Activated CD4-positive, alpha-beta T cell treated with anti-CD3 and anti-CD28 coated beads, Interleukin-2, amount 10 ng/mL, durations not matched to agents 7 days and 5 days (primary cell): ENCODE data around the gene OAS3. TPM values are rescaled to one million over a fixed set of nuclear protein-coding genes. Genes with fewer than 3 reads are reported as not detected.
"Not testable (repeated sequence)": the region's sequence is repeated elsewhere in the genome, so short reads cannot be mapped to it uniquely, and the experiment has no call there.

Source experiments
- CTCF ChIA-PET: fragments of 350-600 bp; sonication (Branson Sonifier 250); formaldehyde crosslinking; loops from one replicate; lab custom pipeline; 2021; ENCODE audit warnings: antibody characterized with exemption; lab: Charles Lee
- POLR2A ChIA-PET: fragments of 350-600 bp; sonication (Branson Sonifier 250); formaldehyde crosslinking; loops from one replicate; lab custom pipeline; 2021; ENCODE audit warnings: antibody characterized with exemption; lab: Charles Lee
- DNase-seq: peaks from one replicate; pipeline ENCODE4 v3.0.0-alpha.2; 2020
- H3K27ac Mint-ChIP-seq: one replicate; pipeline ENCODE4 v1.8.0; 2021; ENCODE audit warnings: mild to moderate bottlenecking, moderate library complexity, mixed read lengths
- H3K27me3 Mint-ChIP-seq: one replicate; pipeline ENCODE4 v1.8.0; 2021; ENCODE audit warnings: mixed read lengths
- H3K36me3 Mint-ChIP-seq: one replicate; pipeline ENCODE4 v1.8.0; 2021; ENCODE audit warnings: low read depth, mixed read lengths
- H3K4me1 Mint-ChIP-seq: one replicate; pipeline ENCODE4 v1.8.0; 2021; ENCODE audit warnings: mixed read lengths
- H3K4me3 Mint-ChIP-seq: one replicate; pipeline ENCODE4 v1.8.0; 2021; ENCODE audit warnings: mild to moderate bottlenecking, moderate library complexity, mixed read lengths
- H3K9me3 Mint-ChIP-seq: one replicate; pipeline ENCODE4 v1.8.0; 2021; ENCODE audit warnings: mixed read lengths
- total RNA-seq, 2 experiments: library from RNA; stranded (reverse); gene quantifications; one replicate each; pipeline ENCODE4 v1.2.3, GENCODE V29; 2021

OAS3 gene
- total RNA-seq, 2 experiments from 2014 or later: 202 to 204 TPM

DNA sequence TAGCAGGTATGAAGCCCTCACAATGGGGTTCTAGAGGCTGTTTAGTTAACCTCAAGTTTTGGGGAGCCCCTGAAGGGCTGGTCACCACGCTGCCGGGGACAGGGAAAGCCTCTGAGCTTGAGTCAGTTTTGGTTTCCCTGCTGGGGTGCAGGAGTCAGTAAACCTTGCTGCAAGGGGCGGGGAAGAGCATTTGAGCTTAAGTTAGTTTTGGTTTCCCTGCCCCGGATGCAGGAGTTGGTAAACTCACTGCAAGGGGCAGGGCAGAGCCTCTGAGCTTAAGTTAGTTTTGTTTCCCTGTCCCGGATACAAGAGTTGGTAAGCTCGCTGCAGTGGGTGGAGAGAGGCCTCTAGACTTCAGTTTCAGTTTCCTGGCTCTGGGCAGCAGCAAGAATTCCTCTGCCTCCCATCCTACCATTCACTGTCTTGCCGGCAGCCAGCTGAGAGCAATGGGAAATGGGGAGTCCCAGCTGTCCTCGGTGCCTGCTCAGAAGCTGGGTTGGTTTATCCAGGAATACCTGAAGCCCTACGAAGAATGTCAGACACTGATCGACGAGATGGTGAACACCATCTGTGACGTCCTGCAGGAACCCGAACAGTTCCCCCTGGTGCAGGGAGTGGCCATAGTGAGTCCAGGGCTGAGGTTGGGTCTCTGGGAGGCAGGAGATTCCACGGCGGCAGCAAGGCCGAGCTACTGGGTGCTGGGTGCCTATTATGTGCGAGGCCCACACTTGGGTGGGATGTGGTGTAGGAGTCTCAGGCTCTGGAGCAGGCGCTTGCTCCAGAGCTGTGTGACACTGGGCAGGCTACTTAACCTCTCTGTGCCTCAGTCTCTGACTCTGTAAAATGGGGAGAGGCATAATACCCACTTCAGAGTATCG is 40.1 kb downstream of the OAS3 start, which contains the start of gene OAS2:
OAS2 (plus strand) TSS at position 357 of the 878 bp plus-strand sequence; CDS start at position 447, 90 bp downstream.
- POLR2A ChIA-PET: interaction anchor here (0.9 to 2.7 kb wide), 9 partner anchors 9 to 853 kb away, joined by 3 to 39 read pairs (median 3); partner anchors contain the start of genes OAS1, OAS3 and TRAFD1
- Mint-ChIP-seq H3K27me3 (no peaks in the 10 kb centered on the region), H3K4me1 (peaks cover 52% of the 10 kb centered on the region), H3K4me3 (peak within 1 kb of the TSS; percentile 84), H3K36me3 (peaks cover 59% of the 10 kb centered on the region), H3K9me3 (peaks cover 17% of the 10 kb centered on the region), H3K27ac (peak within 1 kb of the TSS; percentile 99)
- peak; percentile 94 for DNase-seq
- CTCF ChIA-PET: interaction anchor here (0.7 to 3.2 kb wide), 12 partner anchors 9 to 78 kb away, joined by 3 to 45 read pairs (median 6); partner anchors contain the start of gene OAS1

DNA sequence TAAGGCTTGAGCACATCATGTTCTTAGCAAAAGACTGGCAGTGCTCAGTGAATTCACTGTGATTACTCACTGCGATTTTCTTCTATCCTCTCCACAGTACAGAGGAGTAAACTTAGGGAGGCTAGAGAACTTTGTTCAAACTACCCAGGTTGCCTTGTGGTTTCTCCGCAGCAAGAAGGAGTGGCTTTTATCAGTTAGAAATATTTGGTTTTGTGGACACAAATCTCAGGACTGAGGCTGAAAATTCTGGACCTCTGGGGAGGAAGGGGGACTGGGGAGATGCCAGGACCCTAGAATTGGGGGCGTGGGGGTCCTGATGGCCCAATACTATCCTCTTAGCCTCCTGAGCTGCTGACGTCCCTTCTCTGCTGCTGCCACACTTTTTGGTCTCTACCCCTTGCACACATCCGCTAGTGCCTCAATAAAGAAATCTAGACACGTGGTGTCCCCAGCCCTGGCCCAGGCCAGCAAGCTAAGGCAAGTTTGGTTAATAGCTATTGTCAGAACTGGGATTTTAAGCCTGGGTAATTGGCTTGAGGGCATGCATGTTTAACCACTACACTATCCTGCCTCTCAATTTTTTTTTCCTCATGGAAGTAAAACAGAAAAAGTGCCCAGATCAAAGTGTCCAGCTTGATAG is 40.9 kb downstream of the OAS3 start:
- no peaks in the 10 kb centered on the region for H3K27me3 Mint-ChIP-seq
- peak; percentile 68 for DNase-seq
- H3K36me3 Mint-ChIP-seq: peaks cover 61% of the 10 kb centered on the region
- ChIA-PET CTCF (interaction anchor here (0.6 to 3.2 kb wide), 7 partner anchors 9 to 779 kb away, joined by 3 to 45 read pairs (median 12); partner anchors contain the start of gene OAS1), POLR2A (interaction anchor here (0.7 to 2.7 kb wide), 5 partner anchors 9 to 340 kb away, joined by 4 to 39 read pairs (median 14); partner anchors contain the start of genes OAS1 and OAS3)
- H3K9me3 Mint-ChIP-seq: peaks cover 23% of the 10 kb centered on the region
- peak overlapping the region; percentile 84 for H3K4me3 Mint-ChIP-seq
- peak overlapping the region; percentile 99 for H3K27ac Mint-ChIP-seq
- H3K4me1 Mint-ChIP-seq: peaks cover 55% of the 10 kb centered on the region

DNA sequence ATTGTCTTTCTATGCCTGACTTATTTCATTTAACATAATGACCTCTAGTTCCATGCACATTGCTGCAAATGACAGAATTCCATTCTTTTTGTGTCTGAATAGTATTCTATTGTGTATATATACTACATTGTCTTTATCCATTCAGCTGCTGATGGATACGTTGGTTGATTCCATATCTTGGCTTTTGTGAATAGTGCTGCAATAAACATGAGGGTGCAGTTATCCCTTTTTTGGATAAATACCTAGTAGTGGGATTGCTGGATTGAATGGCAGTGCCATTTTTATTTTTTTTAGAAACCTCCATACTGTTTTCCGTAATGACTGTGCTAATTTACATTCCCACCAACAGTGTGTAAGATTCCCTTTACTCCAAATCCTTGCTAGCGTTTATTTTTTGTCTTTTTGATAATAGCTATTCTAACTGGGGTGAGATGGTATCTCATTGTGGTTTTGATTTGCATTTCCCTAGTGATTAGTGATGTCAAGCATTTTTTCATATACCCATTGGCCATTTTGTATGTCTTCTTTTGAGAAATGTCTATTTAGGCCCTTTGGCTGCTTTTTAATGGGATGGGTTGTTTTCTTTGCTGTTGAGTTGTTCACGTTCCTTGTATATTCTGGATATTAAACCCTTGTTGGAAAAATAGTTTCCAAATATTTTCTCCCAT is 42.4 kb downstream of the OAS3 start:
- Mint-ChIP-seq H3K4me3 (peak overlapping the region; percentile 84), H3K36me3 (peaks cover 73% of the 10 kb centered on the region), H3K27me3 (no peaks in the 10 kb centered on the region), H3K4me1 (peaks cover 65% of the 10 kb centered on the region), H3K9me3 (peaks cover 38% of the 10 kb centered on the region), H3K27ac (peak overlapping the region; percentile 99)
- CTCF ChIA-PET: interaction anchor here (1.3 kb wide), 1 partner anchor 12 kb away, joined by 8 read pairs; no protein-coding TSS in a partner anchor
- POLR2A ChIA-PET: no interaction called here
- DNase-seq: no peak

DNA sequence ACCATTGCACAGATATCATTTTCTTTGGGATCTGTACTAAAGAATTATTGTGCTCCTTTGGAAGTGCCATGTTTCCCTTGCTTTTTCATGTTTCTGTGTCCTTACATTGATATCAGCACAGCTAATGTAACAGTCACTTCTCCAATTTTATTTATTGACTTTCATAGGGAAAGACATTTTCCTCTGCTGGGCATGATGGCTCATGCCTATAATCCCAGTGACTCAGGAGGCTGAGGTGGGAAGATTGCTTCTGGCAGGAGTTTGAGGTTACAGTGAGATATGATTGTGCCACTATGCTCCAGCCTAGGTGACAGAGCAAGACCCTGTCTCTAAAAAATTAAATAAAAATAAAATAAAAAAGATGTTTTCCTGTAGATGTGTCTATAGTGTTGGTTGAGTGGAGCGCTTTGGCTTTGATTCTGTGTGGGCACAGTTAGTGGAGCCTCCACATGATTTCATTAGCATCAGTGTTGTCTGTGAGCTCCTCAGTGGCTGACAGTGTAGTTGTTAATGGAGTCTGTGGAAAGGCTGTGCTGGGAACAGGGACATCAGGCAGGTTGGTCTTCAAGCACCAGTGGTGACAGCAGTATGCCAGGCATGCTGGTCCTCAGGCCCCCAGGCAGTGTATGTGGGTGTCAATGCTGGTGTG is 47.5 kb downstream of the OAS3 start:
- CTCF ChIA-PET: interaction anchor here (2.9 kb wide), 1 partner anchor 7 kb away, joined by 13 read pairs; no protein-coding TSS in a partner anchor
- Mint-ChIP-seq H3K36me3 (peaks cover 98% of the 10 kb centered on the region), H3K27me3 (no peaks in the 10 kb centered on the region), H3K27ac (no peak overlapping the region), H3K4me1 (peaks cover 86% of the 10 kb centered on the region), H3K4me3 (no peak overlapping the region), H3K9me3 (peaks cover 42% of the 10 kb centered on the region)
- no peak for DNase-seq
- POLR2A ChIA-PET: no interaction called here

DNA sequence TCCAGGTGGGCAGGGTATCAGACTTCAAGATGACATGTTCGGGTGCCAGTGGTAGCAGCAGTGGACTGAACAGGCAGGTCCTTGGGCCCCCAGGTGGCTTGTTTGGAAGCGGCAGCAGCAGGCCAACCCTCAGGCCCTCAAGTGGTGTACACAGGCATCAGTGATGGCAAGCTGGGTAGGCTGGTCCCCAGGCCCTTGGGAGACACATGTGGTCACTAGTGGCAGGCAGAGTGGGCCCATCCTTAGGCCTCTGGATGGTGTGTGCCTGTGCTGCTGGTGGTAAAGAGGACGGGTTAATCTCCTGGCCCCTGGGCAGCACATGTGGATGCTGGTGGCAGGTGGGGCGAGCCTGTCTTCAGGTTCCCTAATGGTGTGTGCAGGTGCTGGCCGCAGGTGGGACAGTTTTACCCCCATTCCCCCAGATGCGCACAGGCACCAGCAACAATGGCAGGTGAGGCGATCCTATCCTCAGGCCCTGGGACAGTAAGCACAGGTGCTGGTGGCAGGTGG is 48.1 kb downstream of the OAS3 start:
- DNase-seq: no peak
- POLR2A ChIA-PET: no interaction called here
- Mint-ChIP-seq H3K27me3 (no peaks in the 10 kb centered on the region), H3K27ac (no peak overlapping the region), H3K9me3 (peaks cover 41% of the 10 kb centered on the region), H3K4me3 (no peak overlapping the region), H3K36me3 (peaks cover 98% of the 10 kb centered on the region), H3K4me1 (peaks cover 81% of the 10 kb centered on the region)
- CTCF ChIA-PET: interaction anchor here (2.7 kb wide), 1 partner anchor 8 kb away, joined by 12 read pairs; the partner anchor contains the start of gene OAS2

DNA sequence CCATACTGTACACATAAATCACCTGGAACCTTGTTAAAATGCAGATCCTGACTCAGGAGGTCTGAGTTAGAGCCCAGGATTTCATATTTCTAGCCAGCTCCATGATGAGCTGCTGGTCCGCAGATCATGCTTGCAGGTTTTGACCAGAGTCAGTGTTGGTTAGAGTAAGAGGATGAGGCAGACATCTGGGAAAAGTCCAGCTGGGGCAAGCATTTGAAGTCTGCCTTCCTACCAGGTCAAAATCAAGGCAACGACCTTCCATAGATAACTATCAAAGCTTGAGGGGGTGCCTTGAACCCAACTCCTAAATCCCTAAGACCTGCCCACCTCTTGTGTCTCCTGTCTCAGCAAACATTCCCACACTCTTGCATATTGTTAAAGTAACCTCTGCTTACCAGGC is 49.3 kb downstream of the OAS3 start:
- no peaks in the 10 kb centered on the region for H3K27me3 Mint-ChIP-seq
- peaks cover 98% of the 10 kb centered on the region for H3K36me3 Mint-ChIP-seq
- H3K4me1 Mint-ChIP-seq: peaks cover 74% of the 10 kb centered on the region
- peak overlapping the region; percentile 59 for H3K27ac Mint-ChIP-seq
- ChIA-PET CTCF (interaction anchor here (2.7 kb wide), 1 partner anchor 9 kb away, joined by 12 read pairs; the partner anchor contains the start of gene OAS2), POLR2A (interaction anchor here (2.2 kb wide), 1 partner anchor 9 kb away, joined by 13 read pairs; the partner anchor contains the start of gene OAS2)
- H3K4me3 Mint-ChIP-seq: no peak overlapping the region
- DNase-seq: no peak
- peaks cover 29% of the 10 kb centered on the region for H3K9me3 Mint-ChIP-seq

DNA sequence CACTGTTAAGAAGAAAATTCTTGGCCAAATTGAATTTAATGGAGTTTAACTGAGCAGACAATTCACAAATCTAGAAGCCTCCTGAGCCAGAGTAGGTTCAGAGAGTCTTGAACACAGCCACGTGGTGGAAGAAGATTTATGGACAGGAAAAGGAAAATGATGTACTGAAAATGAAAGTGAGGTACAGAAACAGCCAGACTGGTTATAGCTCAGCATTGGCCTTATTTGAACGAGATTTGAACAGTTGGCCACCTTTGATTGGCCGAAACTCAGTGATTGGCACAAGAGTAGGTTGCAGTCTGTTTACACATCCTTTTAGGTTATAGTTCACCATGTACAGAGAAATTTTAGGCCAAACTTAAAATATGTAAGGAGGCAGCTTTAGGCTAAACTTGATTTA is 50.0 kb downstream of the OAS3 start:
- Mint-ChIP-seq H3K9me3 (peaks cover 26% of the 10 kb centered on the region), H3K4me1 (peaks cover 75% of the 10 kb centered on the region), H3K4me3 (no peak overlapping the region)

DNA sequence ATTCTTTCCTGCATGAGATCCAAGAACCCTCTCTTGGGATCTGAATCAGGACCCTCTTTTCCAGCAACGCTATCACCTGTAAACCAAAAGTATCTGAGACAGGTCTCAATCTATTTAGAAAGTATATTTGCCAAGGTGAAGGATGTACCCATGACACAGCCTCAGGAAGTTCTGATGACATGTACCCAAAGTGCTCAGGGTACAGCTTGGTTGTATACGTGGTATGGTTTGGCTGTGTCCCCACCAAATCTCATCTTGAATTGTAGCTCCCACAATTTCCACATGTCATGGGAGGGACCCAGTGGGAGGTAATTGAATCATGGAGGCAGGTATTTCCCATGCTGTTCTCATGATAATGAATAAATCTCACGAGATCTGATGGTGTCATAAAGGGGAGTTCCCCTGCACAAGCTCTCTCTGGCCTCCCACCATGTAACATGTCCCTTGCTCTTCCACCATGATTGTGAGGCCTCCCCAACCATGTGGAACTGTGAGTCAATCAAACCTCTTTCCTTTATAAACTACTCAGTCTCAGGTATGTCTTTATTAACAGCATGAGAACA is 50.6 kb downstream of the OAS3 start:
- Mint-ChIP-seq H3K4me1 (peaks cover 73% of the 10 kb centered on the region), H3K27ac (peak overlapping the region; percentile 59), H3K36me3 (peaks cover 98% of the 10 kb centered on the region), H3K9me3 (peaks cover 20% of the 10 kb centered on the region)
- not testable (repeated sequence) for DNase-seq, H3K27me3 Mint-ChIP-seq, H3K4me3 Mint-ChIP-seq
- CTCF ChIA-PET: interaction anchor here (0.7 to 2.7 kb wide), 3 partner anchors 10 to 21 kb away, joined by 3 to 12 read pairs (median 3); partner anchors contain the start of gene OAS2
- POLR2A ChIA-PET: interaction anchor here (2.2 kb wide), 1 partner anchor 10 kb away, joined by 13 read pairs; the partner anchor contains the start of gene OAS2

More for the DNA sequence above, 50.0 kb downstream of the OAS3 start:
- Mint-ChIP-seq H3K27me3 (no peaks in the 10 kb centered on the region), H3K36me3 (peaks cover 98% of the 10 kb centered on the region), H3K27ac (peak overlapping the region; percentile 59)
- peak; percentile 44 for DNase-seq
- ChIA-PET POLR2A (interaction anchor here (2.2 kb wide), 1 partner anchor 10 kb away, joined by 13 read pairs; the partner anchor contains the start of gene OAS2), CTCF (interaction anchor here (0.8 to 2.7 kb wide), 2 partner anchors 10 to 22 kb away, joined by 3 to 12 read pairs; partner anchors contain the start of gene OAS2)

DNA sequence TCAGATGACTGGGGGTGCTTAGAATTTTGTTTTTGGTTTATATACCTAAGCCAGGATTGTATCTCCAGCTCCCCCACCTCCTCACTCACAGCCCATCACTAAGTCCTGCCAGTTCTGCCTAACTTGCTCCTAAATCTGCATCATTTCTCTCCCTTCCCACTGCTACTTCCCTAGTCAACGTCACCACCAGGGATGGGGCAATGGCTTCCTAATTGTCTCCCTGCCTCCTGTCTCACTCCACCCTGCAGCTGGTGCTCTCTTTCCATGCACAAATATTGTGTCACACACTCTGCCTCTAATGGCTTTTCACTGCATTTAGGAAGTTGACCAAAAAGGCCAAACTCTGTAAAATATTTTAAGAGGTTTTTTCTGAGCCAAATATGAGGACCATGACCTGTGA is 51.5 kb downstream of the OAS3 start:
- H3K4me1 Mint-ChIP-seq: peaks cover 71% of the 10 kb centered on the region
- H3K36me3 Mint-ChIP-seq: peaks cover 94% of the 10 kb centered on the region
- H3K27me3 Mint-ChIP-seq: no peaks in the 10 kb centered on the region
- ChIA-PET CTCF (interaction anchor here (0.6 to 4.6 kb wide), 4 partner anchors 12 to 1175 kb away, joined by 3 to 45 read pairs (median 4); partner anchors contain the start of gene OAS2), POLR2A (no interaction called here)
- H3K27ac Mint-ChIP-seq: no peak overlapping the region
- peaks cover 12% of the 10 kb centered on the region for H3K9me3 Mint-ChIP-seq
- no peak overlapping the region for H3K4me3 Mint-ChIP-seq
- DNase-seq: no peak

DNA sequence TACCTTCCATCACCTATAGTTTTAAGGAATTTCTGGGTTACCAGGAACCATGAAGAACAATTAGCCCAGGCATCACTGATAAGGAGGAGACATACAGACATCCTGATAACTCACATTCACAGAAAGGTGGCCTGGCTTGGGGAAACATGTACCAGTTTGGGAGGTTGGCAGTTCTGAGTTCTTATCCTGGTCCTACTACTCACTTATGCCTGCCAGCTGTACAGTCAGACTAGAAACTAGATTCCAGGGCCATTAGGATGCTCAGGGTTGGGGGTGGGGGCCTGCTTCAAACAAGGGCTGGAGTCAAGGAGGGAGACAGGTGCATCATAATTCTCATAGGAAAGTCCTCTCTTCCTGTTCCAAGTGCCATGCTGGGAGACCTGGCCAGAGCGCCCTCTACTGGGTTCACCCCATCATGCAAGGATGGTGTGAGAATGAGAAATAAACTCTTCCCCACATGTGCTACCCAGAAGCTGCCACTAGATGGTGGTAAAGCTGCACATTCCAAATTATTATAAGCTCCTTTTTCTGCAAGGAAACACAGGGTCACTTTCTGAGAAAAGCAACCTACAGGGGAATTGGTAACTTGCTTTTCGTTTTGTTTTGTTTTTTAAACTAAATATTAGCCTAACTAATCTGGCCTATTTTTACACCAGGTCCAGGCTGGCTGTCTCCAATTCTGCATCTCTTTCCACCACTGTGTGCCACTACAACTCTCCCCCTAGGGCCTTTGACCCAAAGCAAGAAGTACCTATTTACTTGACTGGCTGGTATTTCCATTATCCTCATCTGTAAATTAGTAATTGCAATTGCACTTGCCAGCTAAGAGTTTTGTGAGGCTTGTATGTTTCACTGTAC is 54.5 kb downstream of the OAS3 start:
- H3K27me3 Mint-ChIP-seq: no peaks in the 10 kb centered on the region
- POLR2A ChIA-PET: interaction anchor here (0.6 to 1.4 kb wide), 2 partner anchors 15 to 636 kb away, joined by 3 to 4 read pairs; partner anchors contain the start of gene OAS2
- H3K27ac Mint-ChIP-seq: no peak overlapping the region
- DNase-seq: peak; percentile 69
- no peak overlapping the region for H3K4me3 Mint-ChIP-seq
- CTCF ChIA-PET: interaction anchor here (0.6 to 4.6 kb wide), 33 partner anchors 8 to 186 kb away, joined by 3 to 45 read pairs (median 4); partner anchors contain the start of genes OAS1, OAS2 and OAS3
- H3K36me3 Mint-ChIP-seq: peaks cover 94% of the 10 kb centered on the region
- H3K9me3 Mint-ChIP-seq: peaks cover 4% of the 10 kb centered on the region
- H3K4me1 Mint-ChIP-seq: peaks cover 44% of the 10 kb centered on the region
